AG04450 (cell line): ENCODE measurements around the gene CIP2A. TPM values are rescaled to one million over a fixed set of nuclear protein-coding genes. Genes with fewer than 3 reads are reported as not detected.

Experiments
- CTCF ChIA-PET: fragments of 300-600, 350-600 bp; formaldehyde crosslinking; extraction: SDS; loops from one replicate; lab custom pipeline; 2022; ENCODE audit warnings: antibody characterized with exemption, inconsistent platforms; lab: Charles Lee
- POLR2A ChIA-PET: fragments of 350-600 bp; formaldehyde crosslinking; extraction: SDS; loops from one replicate; lab custom pipeline; 2021; ENCODE audit warnings: antibody characterized with exemption, inconsistent platforms; lab: Yijun Ruan, JAX
- DNase-seq: peaks from one replicate; pipeline ENCODE4 v3.0.0-alpha.2; 2011; ENCODE audit warnings: low read depth, low spot score
- H3K27ac ChIP-seq: one replicate; pipeline ENCODE4 v1.5.1; 2012; ENCODE audit warnings: low read depth, low read length, control low read depth
- H3K27me3 ChIP-seq: one replicate; pipeline ENCODE4 v1.6.0; 2012; ENCODE audit warnings: low read length; ENCODE audit not compliant: control insufficient read depth, insufficient read depth
- H3K4me3 ChIP-seq: 2 replicates; pipeline ENCODE4 v1.5.1; 2011; ENCODE audit warnings: mild to moderate bottlenecking, low read depth, low read length, control low read depth
- H3K9me3 ChIP-seq: 2 replicates; pipeline ENCODE4 v1.5.1; 2012; ENCODE audit warnings: low read length; ENCODE audit not compliant: control insufficient read depth, insufficient read depth
- CTCF ChIP-seq: IDR thresholded peaks from 2 replicates; pipeline ENCODE4 v1.5.1; 2011; ENCODE audit warnings: low read depth, low read length, control low read depth, inconsistent platforms
- polyA plus RNA-seq: library from polyadenylated mRNA; depleted of rRNA; stranded (reverse); fragments of >200 nt; gene quantifications from 2 replicates; pipeline ENCODE4 v1.2.3, GENCODE V29; 2011

Gene CIP2A
- polyA plus RNA-seq, 1 experiment = 6.2 TPM

GRCh38 chr3:108511055-108511454 lies 78.2 kb downstream of the CIP2A start:
- POLR2A ChIA-PET = no interaction called here
- no peaks in the 10 kb centered on the region for H3K9me3 ChIP-seq
- no peaks in the 10 kb centered on the region for H3K27me3 ChIP-seq
- H3K4me3 ChIP-seq = no peak overlapping the region
- no peak overlapping the region for H3K27ac ChIP-seq
- DNase-seq = no peak
- TF ChIP-seq CTCF = no peak
- CTCF ChIA-PET = no interaction called here

GRCh38 chr3:108510496-108510895 lies 78.7 kb downstream of the CIP2A start, which contains the start of gene MYH15:
Gene MYH15, minus strand, starts transcription at chr3:108510596. Its CDS starts 66 bp downstream, at chr3:108510530.
- no peak within 1 kb of the TSS for H3K4me3 ChIP-seq
- H3K27ac ChIP-seq = no peak within 1 kb of the TSS
- no peak for TF ChIP-seq CTCF
- H3K9me3 ChIP-seq = no peaks in the 10 kb centered on the region
- DNase-seq = no peak
- H3K27me3 ChIP-seq = no peaks in the 10 kb centered on the region
- ChIA-PET POLR2A (no interaction called here), CTCF (no interaction called here)

DNA sequence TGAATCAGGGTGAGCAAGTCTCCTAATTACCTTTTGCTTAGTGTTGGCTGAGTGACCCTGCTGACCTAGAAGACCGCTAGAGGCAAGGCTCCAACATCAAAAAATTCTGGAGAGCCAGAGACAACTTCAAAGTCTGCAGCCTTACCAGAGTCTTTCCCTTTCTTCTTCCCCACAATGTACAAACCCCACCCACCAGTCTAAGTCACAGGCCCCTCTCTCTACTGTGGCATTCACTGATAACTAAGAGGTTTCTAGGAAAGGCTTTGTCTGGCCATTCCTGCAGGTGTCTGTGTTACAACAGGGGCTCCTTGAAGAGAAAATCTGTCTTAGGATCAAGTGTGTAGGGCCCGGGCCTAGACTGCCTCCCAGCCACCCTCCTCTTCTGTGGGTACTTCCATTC lies 79.4 kb downstream of the CIP2A start:
- H3K27ac ChIP-seq = no peak overlapping the region
- CTCF ChIA-PET = no interaction called here

GRCh38 chr3:108509263-108509662 lies 80.0 kb downstream of the CIP2A start:
- CTCF ChIA-PET = no interaction called here
- Histone ChIP-seq H3K4me3 (no peak overlapping the region), H3K9me3 (no peaks in the 10 kb centered on the region), H3K27me3 (no peaks in the 10 kb centered on the region), H3K27ac (no peak overlapping the region)
- POLR2A ChIA-PET = no interaction called here
- DNase-seq = no peak
- TF ChIP-seq CTCF = no peak

More for the DNA sequence above, 79.4 kb downstream of the CIP2A start:
- DNase-seq = no peak
- POLR2A ChIA-PET = no interaction called here
- TF ChIP-seq CTCF = no peak
- Histone ChIP-seq H3K4me3 (no peak overlapping the region), H3K9me3 (no peaks in the 10 kb centered on the region), H3K27me3 (no peaks in the 10 kb centered on the region)

DNA sequence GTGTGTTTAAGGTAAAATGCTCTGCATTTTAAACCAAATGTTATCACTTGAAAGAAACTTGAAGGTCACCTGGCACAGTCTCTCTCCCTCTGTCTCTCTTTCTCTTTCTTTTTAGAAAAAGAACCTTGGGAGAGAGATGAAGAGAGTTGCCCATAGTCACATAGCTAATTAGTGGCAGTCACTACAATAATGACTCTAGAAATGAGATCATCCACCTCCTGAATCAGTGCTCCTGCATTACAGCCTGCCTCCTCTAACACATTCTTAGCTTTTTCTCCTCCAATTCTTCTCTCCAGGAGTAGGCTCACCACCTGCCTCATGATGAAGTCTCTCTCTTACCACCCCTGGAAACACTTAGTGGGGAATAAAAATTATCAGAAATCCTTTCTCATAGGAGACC lies 81.3 kb downstream of the CIP2A start:
- H3K27ac ChIP-seq = no peak overlapping the region
- no peak for TF ChIP-seq CTCF
- no peaks in the 10 kb centered on the region for H3K9me3 ChIP-seq
- POLR2A ChIA-PET = no interaction called here
- no peaks in the 10 kb centered on the region for H3K27me3 ChIP-seq
- no peak for DNase-seq
- CTCF ChIA-PET = interaction anchor here (1.4 kb wide), 1 partner anchor 18 kb away, joined by 5 read pairs; no protein-coding TSS in a partner anchor
- H3K4me3 ChIP-seq = no peak overlapping the region
